GM19395 (cell line): Measurements from ENCODE around the gene ARHGAP26.

ENCODE experiments used
- ATAC-seq: cut with Tn5 transposase; IDR thresholded peaks from one replicate; pipeline ENCODE4 v1.9.1; 2021; ENCODE audit warnings: mild to moderate bottlenecking, moderate library complexity; ENCODE audit not compliant: unreplicated experiment

ARHGAP26 gene

GRCh38 chr5:142896325-142897007 is 126.3 kb downstream of the ARHGAP26 start:
- no peak for ATAC-seq

- no peak for ATAC-seq
Measured at GRCh38 chr5:142897328-142897727, 127.2 kb downstream of the ARHGAP26 start.

GRCh38 chr5:142900927-142901326 is 130.8 kb downstream of the ARHGAP26 start:
- no peak for ATAC-seq

DNA sequence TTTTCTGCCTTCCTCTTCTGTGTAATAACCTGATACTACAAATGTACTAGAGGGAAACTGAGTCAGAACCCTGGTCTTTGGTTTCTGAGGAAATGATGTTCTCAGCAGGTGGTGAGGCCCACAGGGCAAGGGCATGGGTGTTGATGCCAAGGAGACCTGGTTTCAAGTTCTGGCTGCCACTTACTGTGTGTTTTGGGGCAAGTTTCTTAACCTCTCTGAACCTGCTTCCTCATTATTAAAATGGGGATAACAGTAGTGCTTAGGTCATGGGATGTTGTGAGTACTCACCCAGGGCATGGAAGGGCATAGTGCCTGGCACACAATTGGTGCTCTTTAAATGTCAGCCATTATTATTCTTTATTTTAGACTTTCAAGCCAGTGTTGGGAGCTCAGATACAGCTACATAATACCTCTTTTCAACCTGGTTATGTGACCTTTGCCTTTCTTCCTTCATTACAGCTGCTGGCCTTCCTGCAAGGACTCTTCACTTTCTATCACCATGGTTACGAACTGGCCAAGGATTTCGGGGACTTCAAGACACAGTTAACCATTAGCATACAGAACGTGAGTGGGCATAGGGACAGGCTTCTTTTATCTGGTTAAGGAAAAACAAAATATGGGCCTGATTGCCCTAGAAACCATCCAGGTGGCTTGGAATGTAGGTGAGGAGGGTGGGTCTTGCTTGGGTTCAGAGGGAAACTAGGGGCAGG is 131.5 kb downstream of the ARHGAP26 start:
- ATAC-seq, result no peak

DNA sequence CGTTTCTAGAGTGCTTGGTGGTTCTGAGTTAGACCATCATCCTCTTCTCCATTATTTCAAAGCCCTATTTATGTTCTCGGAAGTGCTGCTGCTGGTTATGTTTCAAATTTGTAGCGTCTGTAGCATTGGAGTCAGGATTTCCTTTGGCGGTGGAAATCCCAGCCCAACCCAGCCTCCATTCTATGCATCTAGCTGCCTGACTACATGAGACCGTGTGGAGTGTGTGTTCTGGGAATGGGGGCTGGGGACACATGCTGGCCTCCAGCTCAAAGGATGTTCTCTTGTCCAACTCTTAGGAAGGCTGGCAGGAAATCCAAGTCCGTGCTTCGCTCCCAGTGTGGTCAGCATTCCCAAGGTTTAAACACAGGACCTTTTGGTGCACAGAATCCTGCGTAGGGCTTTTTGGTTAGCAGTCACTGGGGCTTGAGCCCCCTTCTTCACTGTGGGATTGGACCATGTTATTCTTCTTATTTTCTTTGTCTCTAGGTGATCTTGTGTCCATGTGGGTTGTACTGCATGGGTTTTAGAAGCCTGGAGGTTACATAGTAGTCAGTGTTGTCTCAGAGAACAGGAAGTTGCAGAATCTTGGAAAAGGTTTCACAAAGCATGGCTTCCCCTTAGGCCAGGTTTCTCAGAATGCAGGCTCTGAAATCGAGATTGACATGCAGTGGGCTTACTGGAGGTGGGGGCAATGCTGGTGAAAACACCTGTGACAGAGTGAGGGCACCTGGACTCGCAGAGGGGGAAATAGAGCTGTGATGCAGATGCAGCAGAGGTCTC is 132.2 kb downstream of the ARHGAP26 start:
- no peak for ATAC-seq

GRCh38 chr5:142904416-142904815 is 134.2 kb downstream of the ARHGAP26 start:
- ATAC-seq, result no peak

GRCh38 chr5:142905348-142905747 is 135.2 kb downstream of the ARHGAP26 start:
- no peak for ATAC-seq

GRCh38 chr5:142906863-142907671 is 136.9 kb downstream of the ARHGAP26 start:
- no peak for ATAC-seq

DNA sequence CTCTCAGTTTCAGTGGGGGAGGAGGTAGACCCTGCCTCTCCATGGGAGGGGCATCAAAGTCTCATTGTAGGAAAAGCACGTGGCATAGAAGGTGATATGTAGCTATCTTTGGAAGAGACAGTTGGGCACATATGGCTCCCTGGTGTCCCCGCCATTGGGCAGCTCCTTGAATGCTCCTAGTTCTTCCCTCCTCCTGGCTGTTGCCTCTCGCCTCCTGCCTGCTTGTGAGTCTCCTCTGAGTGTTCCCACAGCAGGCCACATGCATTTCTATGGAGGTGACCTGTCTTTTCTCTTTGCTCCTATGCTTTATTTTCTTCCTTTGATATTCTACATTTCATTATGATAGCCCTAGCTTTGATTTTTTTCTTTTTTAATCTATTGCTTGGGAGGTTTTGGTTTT is 138.5 kb downstream of the ARHGAP26 start:
- no peak for ATAC-seq

GRCh38 chr5:142910128-142910527 is 140.0 kb downstream of the ARHGAP26 start:
- ATAC-seq, result no peak

DNA sequence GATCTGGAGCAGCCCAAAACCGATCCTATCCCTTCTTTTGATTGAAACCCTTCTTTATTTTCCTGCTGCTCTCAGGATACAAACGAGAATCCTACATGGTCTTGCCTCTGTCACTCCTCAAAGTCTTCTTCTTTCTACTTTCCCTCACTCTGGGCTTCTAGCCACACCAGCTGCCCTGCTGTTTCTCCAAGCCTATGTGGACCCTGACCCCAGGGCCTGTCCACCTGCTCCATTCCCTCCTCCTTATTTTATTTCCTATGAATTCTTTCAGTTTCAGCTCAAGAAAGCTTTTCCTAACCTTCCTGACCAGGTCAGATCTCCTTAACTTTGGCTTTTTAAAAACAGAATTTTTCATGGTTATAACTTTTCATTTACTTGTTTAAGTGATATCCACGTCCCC is 141.0 kb downstream of the ARHGAP26 start:
- ATAC-seq, result no peak

- ATAC-seq, result no peak
Measured at GRCh38 chr5:142911775-142912174, 141.6 kb downstream of the ARHGAP26 start.

DNA sequence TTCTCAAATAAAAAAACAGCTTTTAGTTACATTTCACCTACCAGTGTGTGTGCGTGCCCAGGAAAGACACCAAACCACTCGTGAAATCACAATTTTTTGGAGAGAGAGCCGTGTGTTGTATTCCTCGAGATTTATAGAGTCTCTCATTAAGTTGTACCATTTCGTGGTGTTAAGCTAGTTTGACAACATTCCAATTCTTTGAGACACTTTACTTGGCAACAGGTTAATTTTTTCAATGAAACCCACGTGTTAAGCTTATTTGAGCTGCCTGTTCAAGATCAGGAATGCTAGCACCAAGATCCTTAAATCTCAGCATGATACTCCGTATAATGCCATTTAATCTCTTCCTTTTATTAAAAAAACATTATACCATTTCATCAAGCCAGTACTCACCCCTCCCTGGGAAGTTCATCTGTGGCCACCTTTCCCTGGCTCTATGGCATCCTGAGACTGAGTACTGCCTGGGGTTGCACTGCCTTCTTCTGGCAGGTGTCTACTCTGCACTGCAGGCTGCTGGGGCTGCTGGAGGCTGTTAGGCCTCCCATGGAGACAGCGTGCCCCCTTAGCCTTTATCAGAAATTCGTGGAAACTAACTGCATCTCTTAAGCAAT is 143.7 kb downstream of the ARHGAP26 start:
- ATAC-seq, result no peak

GRCh38 chr5:142915038-142915437 is 144.9 kb downstream of the ARHGAP26 start:
- ATAC-seq, result no peak

GRCh38 chr5:142915813-142916424 is 145.7 kb downstream of the ARHGAP26 start:
- ATAC-seq, result no peak

DNA sequence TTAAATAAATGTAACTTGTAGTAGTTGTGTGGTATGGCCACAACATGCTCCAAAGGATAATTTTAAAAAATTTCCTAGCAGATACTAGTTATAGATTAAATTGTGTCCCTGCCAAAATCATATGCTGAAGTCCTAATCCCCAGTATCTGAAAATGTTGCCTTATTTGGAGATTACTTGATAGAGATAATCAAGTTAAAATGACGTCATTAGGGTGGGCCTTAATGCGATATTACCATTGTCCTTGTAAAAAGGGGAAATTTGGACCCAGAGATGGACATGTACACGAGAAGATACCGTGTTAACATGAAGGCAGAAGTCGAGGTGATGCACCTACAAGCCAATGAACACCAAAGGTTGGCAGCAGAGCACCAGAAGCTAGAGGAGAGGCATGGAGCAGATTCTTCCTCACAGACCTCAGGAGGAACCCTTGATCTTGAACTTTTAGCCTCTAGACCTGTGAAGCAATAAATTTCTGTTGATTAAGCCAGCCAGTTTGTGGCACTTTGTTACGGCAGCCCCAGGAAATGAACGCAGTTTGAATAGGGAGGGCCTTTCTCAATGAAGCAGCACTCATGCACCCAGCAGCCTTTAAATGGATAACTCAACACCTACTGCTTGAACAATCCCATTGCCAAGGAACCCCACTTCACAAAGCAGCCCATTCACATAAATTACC is 148.9 kb downstream of the ARHGAP26 start:
- no peak for ATAC-seq

GRCh38 chr5:142920849-142921612 is 150.9 kb downstream of the ARHGAP26 start:
- ATAC-seq, result no peak

GRCh38 chr5:142922223-142922952 is 152.2 kb downstream of the ARHGAP26 start:
- ATAC-seq, result peak; percentile 83
